Neural cell (in vitro differentiated cells): ENCODE measurements around the gene SIK3. TPM values are rescaled to one million over a fixed set of nuclear protein-coding genes. Genes with fewer than 3 reads are reported as not detected.

ENCODE experiments used
- H2AFZ ChIP-seq: fragments of 200-600, 300-800 bp; sonication (generic), shearing (Covaris generic); 2 replicates; pipeline ENCODE4 v1.6.0; 2014; ENCODE audit warnings: low read depth, mild to moderate bottlenecking, antibody characterized with exemption, low read length, moderate library complexity
- H3F3A ChIP-seq: fragments of 200-600 bp; shearing (Covaris generic); 2 replicates; pipeline ENCODE4 v1.6.1; 2016; ENCODE audit warnings: mild to moderate bottlenecking, moderate library complexity, mixed read lengths, antibody characterized with exemption, low read length; ENCODE audit not compliant: insufficient read depth, poor library complexity, severe bottlenecking
- H3K27ac ChIP-seq: fragments of 200-600, 300-800 bp; sonication (generic), shearing (Covaris generic); 2 replicates; pipeline ENCODE4 v1.5.1; 2014; ENCODE audit warnings: mild to moderate bottlenecking, low read length, moderate library complexity
- H3K27me3 ChIP-seq: fragments of 300-800, 200-600 bp; sonication (generic), shearing (Covaris generic); 2 replicates; pipeline ENCODE4 v1.6.0; 2014; ENCODE audit warnings: mild to moderate bottlenecking, low read depth, low read length, moderate library complexity; ENCODE audit not compliant: insufficient read depth
- H3K36me3 ChIP-seq: fragments of 300-800, 200-600 bp; sonication (generic), shearing (Covaris generic); 2 replicates; pipeline ENCODE4 v1.5.1; 2014; ENCODE audit warnings: mild to moderate bottlenecking, antibody characterized with exemption, low read length, moderate library complexity; ENCODE audit not compliant: insufficient read depth
- H3K4me2 ChIP-seq: fragments of 300-800, 200-600 bp; sonication (generic), shearing (Covaris generic); 2 replicates; pipeline ENCODE4 v1.6.0; 2014; ENCODE audit warnings: mild to moderate bottlenecking, low read length
- H3K4me3 ChIP-seq: fragments of 300-800, 200-600 bp; sonication (generic), shearing (Covaris generic); 2 replicates; pipeline ENCODE4 v1.5.1; 2014; ENCODE audit warnings: mild to moderate bottlenecking, low read length, moderate library complexity
- H3K79me2 ChIP-seq: fragments of 200-600 bp; shearing (Covaris generic); replicated peaks from 2 replicates; pipeline ENCODE4 v1.6.0; 2014; ENCODE audit warnings: mild to moderate bottlenecking, low read length, moderate library complexity; ENCODE audit not compliant: insufficient read depth
- H3K9ac ChIP-seq: fragments of 300-800, 200-600 bp; sonication (generic), shearing (Covaris generic); 2 replicates; pipeline ENCODE4 v1.6.1; 2016; ENCODE audit warnings: mild to moderate bottlenecking, low read length, mixed read lengths
- H3K9me2 ChIP-seq: fragments of 200-600 bp; shearing (Covaris generic); 2 replicates; pipeline ENCODE4 v1.6.1; 2016; ENCODE audit warnings: mild to moderate bottlenecking, low read length, mixed read lengths; ENCODE audit not compliant: insufficient read depth
- H3K9me3 ChIP-seq: fragments of 200-600, 300-800 bp; sonication (generic), shearing (Covaris generic); 2 replicates; pipeline ENCODE4 v1.6.1; 2016; ENCODE audit warnings: mild to moderate bottlenecking, mixed run types, low read length, moderate library complexity, mixed read lengths
- H4K20me1 ChIP-seq: fragments of 200-600 bp; shearing (Covaris generic); 2 replicates; pipeline ENCODE4 v1.6.1; 2016; ENCODE audit warnings: mild to moderate bottlenecking, mixed run types; ENCODE audit not compliant: insufficient read depth
- EP300 ChIP-seq: fragments of 450-650 bp; conservative IDR thresholded peaks from 2 replicates; pipeline ENCODE4 v1.6.1; 2014; ENCODE audit warnings: antibody characterized with exemption, mild to moderate bottlenecking, moderate library complexity; ENCODE audit not compliant: poor library complexity, severe bottlenecking
- EZH2 ChIP-seq: fragments of 200-600, 300-800 bp; shearing (Covaris generic), sonication (generic); IDR thresholded peaks from 2 replicates; pipeline ENCODE4 v1.6.1; 2014; ENCODE audit warnings: antibody characterized with exemption, low read length, borderline replicate concordance, mild to moderate bottlenecking; ENCODE audit not compliant: insufficient read depth, poor library complexity, severe bottlenecking
- MXI1 ChIP-seq: fragments of 450-650 bp; conservative IDR thresholded peaks from 2 replicates; pipeline ENCODE4 v1.6.1; 2014; ENCODE audit warnings: antibody characterized with exemption, mild to moderate bottlenecking; ENCODE audit not compliant: poor library complexity, severe bottlenecking
- POLR2AphosphoS5 ChIP-seq: IDR thresholded peaks from 2 replicates; pipeline ENCODE4 v1.6.1; 2012
- RAD21 ChIP-seq: fragments of 450-650 bp; conservative IDR thresholded peaks from 2 replicates; pipeline ENCODE4 v1.6.1; 2014; ENCODE audit warnings: antibody characterized with exemption, mild to moderate bottlenecking, moderate library complexity
- SMC3 ChIP-seq: fragments of 450-650 bp; conservative IDR thresholded peaks from 2 replicates; pipeline ENCODE4 v1.6.1; 2014; ENCODE audit warnings: antibody characterized with exemption, mild to moderate bottlenecking, moderate library complexity; ENCODE audit not compliant: poor library complexity
- TAF1 ChIP-seq: IDR thresholded peaks from 2 replicates; pipeline ENCODE4 v1.6.1; 2012; ENCODE audit warnings: low read depth
- polyA plus RNA-seq: library from polyadenylated mRNA; depleted of rRNA; stranded (reverse); fragments of >200 nt; gene quantifications from 2 replicates; pipeline ENCODE4 v1.2.3, GENCODE V29; 2014
- TF ChIP-seq, protein P1 (sequence below): IDR thresholded peaks from 2 replicates; pipeline ENCODE4 v1.6.1; 2012; ENCODE audit warnings: borderline replicate concordance
- TF ChIP-seq, protein P2 (sequence below): fragments of 450-650 bp; IDR thresholded peaks from 2 replicates; pipeline ENCODE4 v1.5.1; 2014; ENCODE audit warnings: antibody characterized with exemption, mild to moderate bottlenecking, moderate library complexity; ENCODE audit not compliant: poor library complexity, severe bottlenecking

Gene SIK3
- polyA plus RNA-seq, 1 donor from 2014 or later: 11.2 TPM

DNA sequence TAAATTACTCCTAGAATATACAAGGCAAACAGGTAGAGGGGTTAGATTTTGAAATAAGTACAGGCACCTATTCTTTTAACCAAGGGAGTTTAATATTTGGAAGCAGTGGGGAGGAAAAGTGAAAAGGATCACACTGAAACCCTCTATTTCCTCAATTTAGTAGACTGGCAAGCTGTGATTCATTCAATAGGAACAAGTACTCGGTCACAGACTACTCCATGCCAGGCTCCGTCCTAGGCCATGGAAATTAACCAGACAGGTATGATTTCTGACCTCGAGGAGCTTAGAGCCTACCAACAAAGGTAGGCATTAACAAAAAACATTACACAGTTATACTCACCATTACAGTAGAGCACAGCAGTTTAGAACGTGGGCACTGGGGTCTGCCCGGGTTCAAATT lies 40.9 kb downstream of the SIK3 start:
- Histone ChIP-seq H3K9me3 (no peaks in the 10 kb centered on the region), H2AFZ (no peak overlapping the region), H3K9ac (no peak overlapping the region), H3K27me3 (no peaks in the 10 kb centered on the region), H3K79me2 (peaks cover 39% of the 10 kb centered on the region), H3F3A (no peaks in the 10 kb centered on the region), H3K4me2 (no peak overlapping the region), H3K4me3 (no peak overlapping the region), H3K9me2 (no peaks in the 10 kb centered on the region), H4K20me1 (no peaks in the 10 kb centered on the region), H3K36me3 (no peaks in the 10 kb centered on the region), H3K27ac (no peak overlapping the region)
- TF ChIP-seq EZH2: no peak
- TF ChIP-seq TAF1: no peak
- no peak for TF ChIP-seq POLR2AphosphoS5
- TF ChIP-seq EP300: no peak
- no peak for TF ChIP-seq MXI1
- TF ChIP-seq, protein P1, sequence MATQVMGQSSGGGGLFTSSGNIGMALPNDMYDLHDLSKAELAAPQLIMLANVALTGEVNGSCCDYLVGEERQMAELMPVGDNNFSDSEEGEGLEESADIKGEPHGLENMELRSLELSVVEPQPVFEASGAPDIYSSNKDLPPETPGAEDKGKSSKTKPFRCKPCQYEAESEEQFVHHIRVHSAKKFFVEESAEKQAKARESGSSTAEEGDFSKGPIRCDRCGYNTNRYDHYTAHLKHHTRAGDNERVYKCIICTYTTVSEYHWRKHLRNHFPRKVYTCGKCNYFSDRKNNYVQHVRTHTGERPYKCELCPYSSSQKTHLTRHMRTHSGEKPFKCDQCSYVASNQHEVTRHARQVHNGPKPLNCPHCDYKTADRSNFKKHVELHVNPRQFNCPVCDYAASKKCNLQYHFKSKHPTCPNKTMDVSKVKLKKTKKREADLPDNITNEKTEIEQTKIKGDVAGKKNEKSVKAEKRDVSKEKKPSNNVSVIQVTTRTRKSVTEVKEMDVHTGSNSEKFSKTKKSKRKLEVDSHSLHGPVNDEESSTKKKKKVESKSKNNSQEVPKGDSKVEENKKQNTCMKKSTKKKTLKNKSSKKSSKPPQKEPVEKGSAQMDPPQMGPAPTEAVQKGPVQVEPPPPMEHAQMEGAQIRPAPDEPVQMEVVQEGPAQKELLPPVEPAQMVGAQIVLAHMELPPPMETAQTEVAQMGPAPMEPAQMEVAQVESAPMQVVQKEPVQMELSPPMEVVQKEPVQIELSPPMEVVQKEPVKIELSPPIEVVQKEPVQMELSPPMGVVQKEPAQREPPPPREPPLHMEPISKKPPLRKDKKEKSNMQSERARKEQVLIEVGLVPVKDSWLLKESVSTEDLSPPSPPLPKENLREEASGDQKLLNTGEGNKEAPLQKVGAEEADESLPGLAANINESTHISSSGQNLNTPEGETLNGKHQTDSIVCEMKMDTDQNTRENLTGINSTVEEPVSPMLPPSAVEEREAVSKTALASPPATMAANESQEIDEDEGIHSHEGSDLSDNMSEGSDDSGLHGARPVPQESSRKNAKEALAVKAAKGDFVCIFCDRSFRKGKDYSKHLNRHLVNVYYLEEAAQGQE: no peak
- TF ChIP-seq RAD21: no peak
- TF ChIP-seq SMC3: no peak
- TF ChIP-seq, protein P2, sequence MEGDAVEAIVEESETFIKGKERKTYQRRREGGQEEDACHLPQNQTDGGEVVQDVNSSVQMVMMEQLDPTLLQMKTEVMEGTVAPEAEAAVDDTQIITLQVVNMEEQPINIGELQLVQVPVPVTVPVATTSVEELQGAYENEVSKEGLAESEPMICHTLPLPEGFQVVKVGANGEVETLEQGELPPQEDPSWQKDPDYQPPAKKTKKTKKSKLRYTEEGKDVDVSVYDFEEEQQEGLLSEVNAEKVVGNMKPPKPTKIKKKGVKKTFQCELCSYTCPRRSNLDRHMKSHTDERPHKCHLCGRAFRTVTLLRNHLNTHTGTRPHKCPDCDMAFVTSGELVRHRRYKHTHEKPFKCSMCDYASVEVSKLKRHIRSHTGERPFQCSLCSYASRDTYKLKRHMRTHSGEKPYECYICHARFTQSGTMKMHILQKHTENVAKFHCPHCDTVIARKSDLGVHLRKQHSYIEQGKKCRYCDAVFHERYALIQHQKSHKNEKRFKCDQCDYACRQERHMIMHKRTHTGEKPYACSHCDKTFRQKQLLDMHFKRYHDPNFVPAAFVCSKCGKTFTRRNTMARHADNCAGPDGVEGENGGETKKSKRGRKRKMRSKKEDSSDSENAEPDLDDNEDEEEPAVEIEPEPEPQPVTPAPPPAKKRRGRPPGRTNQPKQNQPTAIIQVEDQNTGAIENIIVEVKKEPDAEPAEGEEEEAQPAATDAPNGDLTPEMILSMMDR: no peak

DNA sequence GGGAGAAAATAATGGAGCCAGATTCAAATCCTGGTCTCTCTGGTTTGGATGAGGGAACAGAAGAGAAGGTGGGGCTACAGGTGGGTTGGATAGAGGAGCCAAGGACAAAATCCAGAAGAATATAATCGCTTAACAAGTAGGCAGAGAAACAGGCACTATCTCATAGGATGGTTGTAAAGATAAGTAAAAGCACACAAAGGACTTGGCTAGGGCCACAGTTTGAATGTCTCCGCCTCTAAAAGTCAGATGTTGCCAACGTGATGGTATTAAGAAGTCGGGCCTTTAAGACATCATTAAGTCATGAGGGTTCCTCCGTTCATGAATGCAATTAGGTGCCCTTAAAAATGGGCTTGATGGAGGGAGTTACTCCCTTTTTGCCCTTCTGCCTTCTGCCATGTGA lies 42.8 kb downstream of the SIK3 start:
- peaks cover 22% of the 10 kb centered on the region for H3K79me2 ChIP-seq
- no peaks in the 10 kb centered on the region for H4K20me1 ChIP-seq
- no peak overlapping the region for H3K27ac ChIP-seq
- no peaks in the 10 kb centered on the region for H3K9me3 ChIP-seq
- no peaks in the 10 kb centered on the region for H3F3A ChIP-seq
- H3K4me2 ChIP-seq: no peak overlapping the region
- no peak overlapping the region for H3K4me3 ChIP-seq
- no peak overlapping the region for H2AFZ ChIP-seq
- no peaks in the 10 kb centered on the region for H3K9me2 ChIP-seq
- no peaks in the 10 kb centered on the region for H3K36me3 ChIP-seq
- no peaks in the 10 kb centered on the region for H3K27me3 ChIP-seq
- TF ChIP-seq EZH2: no peak
- TF ChIP-seq, protein P2: no peak
- no peak for TF ChIP-seq MXI1
- TF ChIP-seq POLR2AphosphoS5: no peak
- TF ChIP-seq EP300: no peak
- no peak for TF ChIP-seq RAD21
- TF ChIP-seq, protein P1: no peak
- no peak for TF ChIP-seq TAF1
- TF ChIP-seq SMC3: no peak
- H3K9ac ChIP-seq: no peak overlapping the region
